Body of pancreas (tissue), 4 donors: ENCODE data around the gene ELL. TPM values are rescaled to one million over a fixed set of nuclear protein-coding genes. Genes with fewer than 3 reads are reported as not detected.

ENCODE experiments used
- ATAC-seq: fragments of 150-250 bp; one replicate; pipeline ENCODE4 v1.9.1; 2016
- DNase-seq, 4 donors: peaks; one replicate each; pipeline ENCODE4 v3.0.0-alpha.2; 2019
- H3K27ac ChIP-seq, 4 donors: fragments of 200-600 bp; sonication (generic); 1 replicate in 3 of 4; 2 replicates in 1 of 4; pipeline versions ENCODE4 v1.5.1 to v1.6.1; 2016 to 2019; ENCODE audit warnings: mild to moderate bottlenecking in 1 of 4, mixed read lengths in 1 of 4, moderate library complexity in 1 of 4
- H3K27me3 ChIP-seq, 2 donors: fragments of 200-600 bp; sonication (generic); one replicate each; pipeline ENCODE4 v1.6.0; 2016; ENCODE audit warnings: mild to moderate bottlenecking in 1 of 2
- H3K36me3 ChIP-seq, 2 donors: fragments of 200-600 bp; sonication (generic); replicated peaks in 1 of 2; 2 replicates each; pipeline ENCODE4 v1.5.1; 2016; ENCODE audit warnings: low read depth in 2 of 2; ENCODE audit not compliant: insufficient read depth in 1 of 2
- H3K4me1 ChIP-seq: fragments of 200-600 bp; sonication (generic); one replicate; pipeline ENCODE4 v1.6.0; 2016
- H3K4me3 ChIP-seq, 2 donors: fragments of 200-600 bp; sonication (generic); 1 replicate in 1 of 2; 2 replicates in 1 of 2; pipeline ENCODE4 v1.5.1; 2016 to 2019
- H3K9me3 ChIP-seq, 3 donors: fragments of 200-600 bp; sonication (generic); 1 replicate in 2 of 3; 2 replicates in 1 of 3; pipeline ENCODE4 v1.5.1; 2016
- CTCF ChIP-seq, 7 experiments: fragments of 450-650 bp in 4 of 7; fragments of 200-600 bp in 3 of 7; sonication (generic) in 3 of 7; IDR thresholded peaks; one replicate each; pipeline ENCODE4 v1.5.1; 2016 to 2019; ENCODE audit warnings: antibody characterized with exemption in 7 of 7
- POLR2A ChIP-seq, 3 donors: fragments of 450-650 bp; IDR thresholded peaks; one replicate each; pipeline ENCODE4 v1.6.1; 2016; ENCODE audit warnings: antibody characterized with exemption in 3 of 3, mild to moderate bottlenecking in 2 of 3
- WGBS, 2 donors: methylation state at CpG; one replicate each; pipeline ENCODE4 v1.1.5; 2017; 5-methylcytosine and 5-hydroxymethylcytosine counted together
- intact Hi-C: fragments of 100-400 bp; cut with DNase I; formaldehyde crosslinking; loops from one replicate; pipeline ENCODE4 v1.15.1; 2023
- total RNA-seq, 2 donors: library from RNA; depleted of rRNA; stranded (reverse); fragments of >200 nt; gene quantifications; one replicate each; pipeline ENCODE4 v1.1.0, GENCODE V29; 2016

Gene ELL
- total RNA-seq, 2 donors from 2014 or later: 12.5 to 14.2 TPM

DNA sequence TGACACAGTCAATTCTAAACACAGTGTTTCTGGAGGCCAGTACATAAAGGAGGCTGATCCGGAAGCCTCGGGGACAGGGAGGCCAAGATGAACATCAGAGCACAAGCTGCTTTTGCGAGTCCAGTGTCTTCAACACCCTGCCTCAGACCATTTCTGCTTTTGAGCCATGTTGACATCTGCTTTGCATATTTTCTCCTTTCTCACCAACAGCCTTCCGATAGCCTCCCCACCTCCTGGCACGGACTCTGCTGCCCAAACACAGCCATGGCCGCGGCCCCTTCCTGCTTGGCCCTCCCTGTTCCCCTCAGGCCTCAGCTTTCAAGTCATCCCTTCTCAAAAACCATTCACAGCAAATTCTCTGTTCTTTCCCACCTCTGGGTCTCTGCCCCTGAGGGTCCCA lies 128.0 kb downstream of the ELL start:
- Histone ChIP-seq H3K4me1 (peaks cover 22% of the 10 kb centered on the region), H3K27ac (peak overlapping the region in 1 of 4 donors; percentile 63), H3K9me3 (no peaks in the 10 kb centered on the region), H3K4me3 (no peak overlapping the region), H3K36me3 (no peaks in the 10 kb centered on the region), H3K27me3 (peaks cover 0 to 7% of the 10 kb centered on the region in 2 donors)
- WGBS, 2 donors: 69 to 85% methylated on average over 7 of the region's 7 CpGs
- TF ChIP-seq CTCF (IDR thresholded peaks at IDR 0.05): no peak
- TF ChIP-seq POLR2A (IDR thresholded peaks at IDR 0.05): peak in 1 of 3 donors; percentile 11
- ATAC-seq (no peak), DNase-seq (peak in 1 of 4 donors; percentile 57)
- intact Hi-C loops: no loop called here

DNA sequence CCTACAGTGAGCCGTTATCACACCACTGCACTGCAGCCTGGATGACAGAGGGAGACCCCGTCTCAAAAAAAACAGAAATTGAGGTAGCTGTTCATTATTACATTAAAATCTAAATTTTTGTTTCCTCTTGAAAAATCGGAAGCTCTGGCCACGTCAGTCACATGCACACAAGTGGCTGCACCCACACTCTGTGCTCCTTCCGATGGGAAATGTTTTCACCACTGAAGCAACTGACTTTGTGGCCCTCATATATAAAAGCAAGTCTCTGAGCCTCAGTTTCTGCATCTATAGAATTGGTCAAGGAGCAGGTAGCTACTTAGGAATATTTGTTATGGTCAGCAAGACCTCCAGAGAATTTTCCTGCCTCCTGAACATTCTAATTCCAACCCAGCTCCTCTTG lies 128.9 kb downstream of the ELL start:
- Histone ChIP-seq H3K4me3 (no peak overlapping the region), H3K27me3 (peaks cover 0 to 7% of the 10 kb centered on the region in 2 donors), H3K36me3 (no peaks in the 10 kb centered on the region), H3K27ac (peak overlapping the region in 1 of 4 donors; percentile 63), H3K9me3 (no peaks in the 10 kb centered on the region), H3K4me1 (peaks cover 27% of the 10 kb centered on the region)
- DNase-seq: no peak
- TF ChIP-seq POLR2A (IDR thresholded peaks at IDR 0.05): no peak
- no peak for TF ChIP-seq CTCF (IDR thresholded peaks at IDR 0.05)
- ATAC-seq: no peak
- WGBS, 2 donors: 66 to 83% methylated on average over 5 of the region's 5 CpGs
- intact Hi-C loops: no loop called here

Other genes starting within 250 kb of the ELL start
- gene IQCN, start 247.6 kb downstream of the ELL start, total RNA-seq: 1 to 10 TPM; 5.6 to 7.0 TPM
- gene JUND, start 240.4 kb downstream of the ELL start, total RNA-seq: 100 to 1,000 TPM; 250 to 607 TPM
- 10 to 100 TPM; 45.7 to 94.6 TPM for gene LSM4, start 199.0 kb downstream of the ELL start, total RNA-seq
- gene PGPEP1, start 181.5 kb downstream of the ELL start, total RNA-seq: 10 to 100 TPM; 22.1 to 37.6 TPM
- gene GDF15, start 135.9 kb downstream of the ELL start, total RNA-seq: 10 to 100 TPM; 40.5 to 86.1 TPM
- gene LRRC25, start 124.4 kb downstream of the ELL start, total RNA-seq: 1 to 10 TPM in 1 of 2 donors, not detected in 1; 4.4 TPM
- 10 to 100 TPM; 50.1 to 63.9 TPM for gene SSBP4, start 102.7 kb downstream of the ELL start, total RNA-seq
- gene ISYNA1, start 83.9 kb downstream of the ELL start, total RNA-seq: 10 to 100 TPM; 52.7 to 72.8 TPM
- gene FKBP8, start 21.5 kb upstream of the ELL start, total RNA-seq: 100 to 1,000 TPM; 235 to 247 TPM
- gene KXD1, start 35.8 kb upstream of the ELL start, total RNA-seq: 10 to 100 TPM; 62.6 to 71.1 TPM
- gene UBA52, start 49.8 kb upstream of the ELL start, total RNA-seq: 100 to 1,000 TPM; 242 to 358 TPM
- 100 to 1,000 TPM; 146 to 214 TPM for gene REX1BD, start 66.7 kb upstream of the ELL start, total RNA-seq
- 10 to 100 TPM; 23.3 to 40.2 TPM for gene CRLF1, start 84.7 kb upstream of the ELL start, total RNA-seq
- 1 to 10 TPM in 1 of 2 donors, under 1 TPM in 1; 0.66 to 2.1 TPM for gene TMEM59L, start 90.8 kb upstream of the ELL start, total RNA-seq
- gene KLHL26, start 115.0 kb upstream of the ELL start, total RNA-seq: 1 to 10 TPM; 3.6 to 8.9 TPM
- gene CRTC1, start 161.6 kb upstream of the ELL start, total RNA-seq: 1 to 10 TPM; 4.9 to 6.5 TPM